Trophoblast cell (in vitro differentiated cells and primary cell): ENCODE data around the gene ITGBL1.
"Not testable (repeated sequence)": the region's sequence is repeated elsewhere in the genome, so short reads cannot be mapped to it uniquely, and the experiment has no call there.

ENCODE experiments used
- DNase-seq, 2 donors: peaks; one replicate each; pipeline ENCODE4 v3.0.0-alpha.2; 2016
- H2AFZ ChIP-seq: 2 replicates; pipeline ENCODE4 v1.6.1; 2013; ENCODE audit warnings: low read length, moderate library complexity, mild to moderate bottlenecking; ENCODE audit not compliant: insufficient read depth, poor library complexity
- H2AK5ac ChIP-seq: 2 replicates; pipeline ENCODE4 v1.6.1; 2013; ENCODE audit warnings: mild to moderate bottlenecking, low read length
- H2BK120ac ChIP-seq: 2 replicates; pipeline ENCODE4 v1.6.1; 2013; ENCODE audit warnings: low read length, mild to moderate bottlenecking, moderate library complexity; ENCODE audit not compliant: insufficient read depth, poor library complexity
- H2BK12ac ChIP-seq: 2 replicates; pipeline ENCODE4 v1.6.1; 2013; ENCODE audit warnings: mild to moderate bottlenecking, low read length, moderate library complexity
- H2BK5ac ChIP-seq: 2 replicates; pipeline ENCODE4 v1.6.1; 2013; ENCODE audit warnings: low read length, low read depth, moderate library complexity, mild to moderate bottlenecking; ENCODE audit not compliant: poor library complexity
- H3K14ac ChIP-seq: 2 replicates; pipeline ENCODE4 v1.6.1; 2013; ENCODE audit warnings: mild to moderate bottlenecking, low read length
- H3K18ac ChIP-seq: 2 replicates; pipeline ENCODE4 v1.6.1; 2013; ENCODE audit warnings: mild to moderate bottlenecking, low read length
- H3K23ac ChIP-seq: 2 replicates; pipeline ENCODE4 v1.6.1; 2013; ENCODE audit warnings: low read length
- H3K27ac ChIP-seq: 2 replicates; pipeline ENCODE4 v1.5.1; 2013; ENCODE audit warnings: low read depth, mild to moderate bottlenecking, inconsistent platforms, low read length, moderate library complexity
- H3K27me3 ChIP-seq: 2 replicates; pipeline ENCODE4 v1.6.1; 2013; ENCODE audit warnings: inconsistent platforms, mild to moderate bottlenecking, low read length, moderate library complexity; ENCODE audit not compliant: insufficient read depth
- H3K36me3 ChIP-seq, 2 experiments: 1 replicate in 1 of 2; 2 replicates in 1 of 2; pipeline ENCODE4 v1.6.1; 2013; ENCODE audit warnings: low read length in 2 of 2, mild to moderate bottlenecking in 2 of 2, moderate library complexity in 1 of 2; ENCODE audit not compliant: insufficient read depth in 2 of 2, control insufficient read depth in 1 of 2
- H3K4ac ChIP-seq: 2 replicates; pipeline ENCODE4 v1.6.1; 2013; ENCODE audit warnings: low read depth, mild to moderate bottlenecking, low read length, moderate library complexity
- H3K4me1 ChIP-seq, 2 experiments: 1 replicate in 1 of 2; 2 replicates in 1 of 2; pipeline ENCODE4 v1.6.1; 2013; ENCODE audit warnings: low read length in 2 of 2, mild to moderate bottlenecking in 2 of 2, moderate library complexity in 1 of 2; ENCODE audit not compliant: insufficient read depth in 2 of 2, control insufficient read depth in 1 of 2
- H3K4me2 ChIP-seq: 2 replicates; pipeline ENCODE4 v1.6.1; 2013; ENCODE audit warnings: inconsistent platforms, mild to moderate bottlenecking, low read length, moderate library complexity
- H3K4me3 ChIP-seq: 2 replicates; pipeline ENCODE4 v1.5.1; 2013; ENCODE audit warnings: mild to moderate bottlenecking, low read depth, low read length, inconsistent platforms
- H3K79me1 ChIP-seq: one replicate; pipeline ENCODE4 v1.6.1; 2013; ENCODE audit warnings: low read length
- H3K79me2 ChIP-seq: 2 replicates; pipeline ENCODE4 v1.6.1; 2013; ENCODE audit warnings: low read length, mild to moderate bottlenecking; ENCODE audit not compliant: control insufficient read depth, insufficient read depth, poor library complexity
- H3K9ac ChIP-seq: 2 replicates; pipeline ENCODE4 v1.6.1; 2013; ENCODE audit warnings: mild to moderate bottlenecking, low read length
- H3K9me3 ChIP-seq: 2 replicates; pipeline ENCODE4 v1.6.1; 2013; ENCODE audit warnings: low read depth, mild to moderate bottlenecking, control low read depth, inconsistent platforms, low read length; ENCODE audit not compliant: insufficient read depth
- H4K12ac ChIP-seq: 2 replicates; pipeline ENCODE4 v1.6.1; 2013; ENCODE audit warnings: low read depth, mild to moderate bottlenecking, low read length, moderate library complexity
- H4K8ac ChIP-seq: 2 replicates; pipeline ENCODE4 v1.6.1; 2013; ENCODE audit warnings: low read depth, mild to moderate bottlenecking, low read length, moderate library complexity
- H4K91ac ChIP-seq: one replicate; pipeline ENCODE4 v1.6.1; 2013; ENCODE audit warnings: low read depth, mild to moderate bottlenecking, low read length, moderate library complexity
- WGBS: extraction: QIAGEN DNeasy Blood & Tissue Kit; methylation state at CpG from one replicate; pipeline ENCODE4 v1.1.7; 2013; ENCODE audit warnings: missing lambda C conversion rate; ENCODE audit not compliant: insufficient read length, insufficient coverage; ENCODE audit errors: extremely low coverage; 5-methylcytosine and 5-hydroxymethylcytosine counted together

Gene ITGBL1

DNA sequence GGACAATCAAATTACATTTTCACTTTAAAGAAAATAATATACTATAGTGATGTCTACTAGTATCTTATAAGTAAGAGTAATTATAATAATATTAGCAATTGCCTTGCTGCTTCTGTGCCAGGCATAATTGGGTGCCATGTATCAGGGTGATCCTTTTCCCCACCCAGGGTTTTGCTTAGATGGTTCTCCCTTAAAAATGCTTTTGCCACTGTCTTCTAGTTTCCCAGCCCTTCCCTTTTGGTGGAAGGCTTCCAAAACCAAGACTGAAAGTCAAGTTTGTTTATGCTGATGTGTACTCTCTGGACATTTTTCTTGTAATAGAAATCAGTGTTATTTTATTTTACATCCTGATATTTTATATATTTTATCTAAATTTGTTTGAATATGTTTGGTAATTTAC, 77.8 kb downstream of the ITGBL1 start:
- H3K79me1 ChIP-seq: no peaks in the 10 kb centered on the region

DNA sequence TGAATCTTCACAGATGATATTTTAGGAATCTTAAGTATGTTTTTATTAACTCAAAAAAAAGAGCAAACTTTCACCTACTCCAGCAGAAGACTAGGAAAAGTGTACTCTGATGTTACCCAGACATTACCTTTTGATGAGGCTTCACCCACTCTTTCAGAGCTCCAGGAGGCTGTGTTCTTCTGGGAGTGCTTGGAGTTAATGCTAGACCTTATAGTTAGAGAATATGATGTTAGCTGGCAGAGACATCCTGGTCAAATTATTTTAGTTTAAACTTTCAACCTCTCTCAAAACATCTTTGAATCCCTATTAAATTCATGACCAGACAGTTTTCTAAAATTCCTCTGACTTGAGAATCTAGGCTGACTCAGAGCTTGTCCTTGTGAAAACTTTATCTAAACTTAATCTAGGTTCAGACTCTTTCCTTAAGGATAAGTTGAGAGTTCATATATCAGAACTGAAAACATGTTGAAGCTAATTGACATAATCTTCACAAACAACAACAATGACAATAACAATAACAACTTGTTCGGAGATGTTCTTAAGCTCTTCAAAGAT, 82.8 kb downstream of the ITGBL1 start:
- no peak overlapping the region for H2BK12ac ChIP-seq
- no peak overlapping the region for H3K23ac ChIP-seq
- no peaks in the 10 kb centered on the region for H3K79me2 ChIP-seq
- H2AFZ ChIP-seq: no peak overlapping the region
- no peak overlapping the region for H3K27ac ChIP-seq
- H3K79me1 ChIP-seq: no peaks in the 10 kb centered on the region
- no peak overlapping the region for H3K9ac ChIP-seq
- no peak overlapping the region for H4K12ac ChIP-seq
- no peak overlapping the region for H3K14ac ChIP-seq
- H3K36me3 ChIP-seq: no peaks in the 10 kb centered on the region
- peak in 1 of 2 donors; percentile 15 for DNase-seq
- H3K4me3 ChIP-seq: no peak overlapping the region
- WGBS: no CpG with 5 or more reads among the region's 1 CpG
- no peak overlapping the region for H2AK5ac ChIP-seq
- no peak overlapping the region for H2BK120ac ChIP-seq
- no peak overlapping the region for H4K91ac ChIP-seq
- no peak overlapping the region for H3K4me2 ChIP-seq
- H2BK5ac ChIP-seq: no peak overlapping the region
- no peak overlapping the region for H3K18ac ChIP-seq
- H3K27me3 ChIP-seq: no peaks in the 10 kb centered on the region
- H3K4ac ChIP-seq: no peak overlapping the region
- no peak overlapping the region for H4K8ac ChIP-seq
- no peaks in the 10 kb centered on the region for H3K9me3 ChIP-seq
- no peaks in the 10 kb centered on the region for H3K4me1 ChIP-seq

More for the DNA sequence above, 77.8 kb downstream of the ITGBL1 start:
- Histone ChIP-seq H3K9me3 (no peaks in the 10 kb centered on the region), H3K4ac (no peak overlapping the region), H3K4me3 (no peak overlapping the region), H3K14ac (no peak overlapping the region), H2AFZ (no peak overlapping the region), H3K9ac (no peak overlapping the region), H4K8ac (no peak overlapping the region), H3K27ac (no peak overlapping the region), H4K91ac (no peak overlapping the region), H3K4me2 (no peak overlapping the region), H2BK120ac (no peak overlapping the region), H4K12ac (no peak overlapping the region), H2BK5ac (no peak overlapping the region), H3K36me3 (no peaks in the 10 kb centered on the region), H3K23ac (no peak overlapping the region), H3K79me2 (no peaks in the 10 kb centered on the region), H3K4me1 (no peaks in the 10 kb centered on the region), H3K18ac (no peak overlapping the region), H2BK12ac (no peak overlapping the region), H3K27me3 (no peaks in the 10 kb centered on the region), H2AK5ac (no peak overlapping the region)
- DNase-seq: no peak

- Histone ChIP-seq H3K23ac (no peak overlapping the region), H2BK120ac (no peak overlapping the region), H3K9ac (no peak overlapping the region), H3K4ac (no peak overlapping the region), H2BK12ac (no peak overlapping the region), H2BK5ac (no peak overlapping the region), H3K36me3 (no peaks in the 10 kb centered on the region), H3K27me3 (no peaks in the 10 kb centered on the region), H3K9me3 (no peaks in the 10 kb centered on the region), H3K18ac (no peak overlapping the region), H2AK5ac (no peak overlapping the region), H4K12ac (no peak overlapping the region), H3K14ac (no peak overlapping the region), H2AFZ (no peak overlapping the region), H3K27ac (no peak overlapping the region), H4K8ac (no peak overlapping the region), H3K79me2 (no peaks in the 10 kb centered on the region), H4K91ac (no peak overlapping the region), H3K4me2 (no peak overlapping the region), H3K79me1 (no peaks in the 10 kb centered on the region), H3K4me3 (no peak overlapping the region), H3K4me1 (no peaks in the 10 kb centered on the region)
- DNase-seq: no peak
- no CpG with 5 or more reads among the region's 3 CpGs for WGBS
Measured at GRCh38 chr13:101536079-101536478, 83.6 kb downstream of the ITGBL1 start.

GRCh38 chr13:101544544-101544943, 92.1 kb downstream of the ITGBL1 start:
- H2BK5ac ChIP-seq, DNase-seq, H3K9me3 ChIP-seq, H3K27ac ChIP-seq, H3K18ac ChIP-seq, H4K12ac ChIP-seq, H2BK12ac ChIP-seq, H2AFZ ChIP-seq, H2AK5ac ChIP-seq, H4K91ac ChIP-seq, H3K23ac ChIP-seq, H4K8ac ChIP-seq, H2BK120ac ChIP-seq, H3K4ac ChIP-seq, H3K27me3 ChIP-seq, H3K4me2 ChIP-seq, H3K4me1 ChIP-seq, H3K79me2 ChIP-seq, H3K14ac ChIP-seq, H3K79me1 ChIP-seq, H3K36me3 ChIP-seq, H3K9ac ChIP-seq, H3K4me3 ChIP-seq: not testable (repeated sequence)
- WGBS: no CpG with 5 or more reads among the region's 11 CpGs
